SU-DHL-6 (cell line): ENCODE results near the gene ATP11A.

Source experiments
- CTCF ChIP-seq: fragments of 200-600 bp; sonication (generic); IDR thresholded peaks from one replicate; pipeline ENCODE4 v1.5.1; 2017; ENCODE audit warnings: antibody characterized with exemption, mild to moderate bottlenecking, low read length, moderate library complexity; ENCODE audit not compliant: insufficient read depth, poor library complexity, severe bottlenecking
- EZH2phosphoT487 ChIP-seq: fragments of 200-600 bp; sonication (generic), shearing (Covaris generic); conservative IDR thresholded peaks from 2 replicates; pipeline ENCODE4 v1.6.1; 2018; ENCODE audit warnings: mild to moderate bottlenecking, antibody characterized with exemption, low read length, moderate library complexity, mixed read lengths

GRCh38 chr13:112668924-112669323, 20.9 kb upstream of the ATP11A start:
- no peak for TF ChIP-seq CTCF
- TF ChIP-seq EZH2phosphoT487: no peak
